T-helper 17 cell (primary cell): ENCODE data around the gene HRAS. TPM values are rescaled to one million over a fixed set of nuclear protein-coding genes. Genes with fewer than 3 reads are reported as not detected.
A peak's percentile ranks its signal among the peaks of the same experiment; 100 is the strongest.
"Not testable (repeated sequence)": the region's sequence is repeated elsewhere in the genome, so short reads cannot be mapped to it uniquely, and the experiment has no call there.

Source experiments
- ATAC-seq: fragments of 150-1000 bp; cut with Tn5 transposase; 2 replicates; pipeline ENCODE4 v1.10.0; 2021; ENCODE audit warnings: mild to moderate bottlenecking, moderate library complexity
- DNase-seq, 3 donors: peaks; one replicate each; pipeline versions ENCODE4 v3.0.0 to v3.0.0-alpha.2; 2020 to 2021
- H3K9me3 ChIP-seq: one replicate; pipeline ENCODE4 v1.7.0; 2013; ENCODE audit warnings: low read length, mild to moderate bottlenecking; ENCODE audit not compliant: control insufficient read depth, poor library complexity, severe bottlenecking
- H3K27ac Mint-ChIP-seq: one replicate; pipeline ENCODE4 v1.8.0; 2022; ENCODE audit warnings: mild to moderate bottlenecking, moderate library complexity, mixed read lengths
- H3K27me3 Mint-ChIP-seq: one replicate; pipeline ENCODE4 v1.8.0; 2022; ENCODE audit warnings: mixed read lengths
- H3K36me3 Mint-ChIP-seq: one replicate; pipeline ENCODE4 v1.8.0; 2022; ENCODE audit warnings: low read depth, mixed read lengths
- H3K4me1 Mint-ChIP-seq: one replicate; pipeline ENCODE4 v1.8.0; 2022; ENCODE audit warnings: mild to moderate bottlenecking, mixed read lengths
- H3K4me3 Mint-ChIP-seq: one replicate; pipeline ENCODE4 v1.8.0; 2022; ENCODE audit warnings: mild to moderate bottlenecking, moderate library complexity, mixed read lengths
- total RNA-seq, 4 donors: library from RNA in 2 of 4; stranded (reverse) in 2 of 4; gene quantifications; one replicate each; pipeline ENCODE4 v1.2.3 and lab custom pipeline; 2022 to 2026

The HRAS gene
- total RNA-seq, 2 donors from 2014 or later: 31.4 TPM

DNA sequence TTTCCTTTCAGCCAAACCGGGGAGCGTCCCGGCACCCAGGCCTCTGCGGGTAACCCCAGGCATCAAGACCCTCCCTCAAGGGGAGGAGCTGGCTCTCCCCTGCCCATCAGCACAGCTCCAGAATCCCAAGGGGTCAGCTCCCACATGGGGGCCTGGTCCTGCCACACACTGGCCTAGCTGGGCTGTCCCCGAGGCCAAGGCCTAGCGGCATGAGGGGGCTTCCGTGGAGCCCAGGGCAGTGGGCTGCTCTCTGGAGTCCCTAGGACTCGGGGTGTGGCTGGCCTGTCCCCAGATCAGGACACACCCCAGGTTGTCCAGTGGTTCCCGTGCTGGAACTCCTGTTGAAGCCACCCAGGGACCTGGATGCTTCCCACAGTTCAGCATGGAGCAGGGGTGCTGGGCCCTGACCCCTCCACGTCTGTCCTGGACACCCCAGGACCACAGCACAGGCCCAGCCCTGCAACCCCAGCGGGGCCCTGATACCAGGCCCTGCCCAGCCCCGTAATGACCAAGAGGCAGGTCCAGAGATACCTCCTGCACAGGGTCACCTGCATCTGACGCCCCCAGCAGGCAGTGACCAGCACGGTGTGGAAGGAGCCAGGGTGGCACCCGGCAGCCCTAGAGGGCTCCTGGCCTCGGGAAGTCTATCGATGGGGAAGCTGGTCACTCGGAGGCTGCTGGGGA lies 5.5 kb downstream of the HRAS start:
- no peak for DNase-seq
- Mint-ChIP-seq H3K36me3 (no peaks in the 10 kb centered on the region), H3K27me3 (no peaks in the 10 kb centered on the region), H3K4me3 (no peak overlapping the region), H3K27ac (no peak overlapping the region), H3K4me1 (no peaks in the 10 kb centered on the region)
- no peak for ATAC-seq
- no peaks in the 10 kb centered on the region for H3K9me3 ChIP-seq

DNA sequence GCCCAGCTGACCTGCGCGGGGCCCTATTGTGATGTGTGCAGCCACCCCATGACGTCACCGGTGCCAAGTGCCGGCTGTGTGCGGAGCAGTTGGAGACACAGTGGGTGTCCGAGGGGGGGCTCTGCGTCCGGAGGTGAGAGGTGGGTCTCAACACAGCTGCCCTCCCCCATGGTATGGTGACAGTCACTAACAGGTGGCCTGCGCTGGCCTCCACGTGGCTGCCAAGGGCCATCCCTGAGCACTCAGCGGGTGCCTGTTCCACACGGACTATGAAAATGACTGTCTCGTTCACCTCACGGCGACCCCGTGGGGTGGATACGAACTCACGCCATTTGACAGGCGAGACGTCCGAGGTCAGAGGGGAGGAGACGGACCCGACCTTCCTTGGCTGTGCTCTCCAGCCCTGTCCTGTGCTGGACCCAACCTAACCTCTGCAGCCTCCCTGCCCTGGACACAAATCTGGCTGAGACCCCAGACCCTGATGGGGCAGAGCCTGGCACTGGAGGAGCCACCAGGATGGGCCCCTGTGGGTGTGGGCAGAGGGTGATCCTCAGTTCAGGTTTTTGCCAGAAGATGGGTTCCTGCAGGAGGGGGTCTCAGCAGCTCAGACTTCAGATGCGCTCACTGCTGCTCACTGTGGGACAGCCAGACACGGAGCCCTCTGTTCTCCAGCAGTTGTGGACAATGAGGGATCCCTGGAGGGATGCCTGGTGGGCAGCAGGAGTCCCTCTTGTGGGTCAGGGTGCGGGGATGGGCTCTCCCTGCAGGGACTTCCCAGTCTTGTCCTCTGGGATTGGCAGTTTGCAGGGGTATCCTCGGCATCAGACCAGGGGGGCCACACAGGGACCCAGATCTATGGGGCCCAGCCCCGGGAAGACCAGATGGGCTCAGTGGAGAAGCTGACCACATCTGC lies 6.3 kb downstream of the HRAS start:
- no peak overlapping the region for H3K27ac Mint-ChIP-seq
- no peak for ATAC-seq
- H3K27me3 Mint-ChIP-seq: no peaks in the 10 kb centered on the region
- H3K4me1 Mint-ChIP-seq: no peaks in the 10 kb centered on the region
- H3K36me3 Mint-ChIP-seq: no peaks in the 10 kb centered on the region
- no peak overlapping the region for H3K4me3 Mint-ChIP-seq
- no peaks in the 10 kb centered on the region for H3K9me3 ChIP-seq
- DNase-seq: no peak

DNA sequence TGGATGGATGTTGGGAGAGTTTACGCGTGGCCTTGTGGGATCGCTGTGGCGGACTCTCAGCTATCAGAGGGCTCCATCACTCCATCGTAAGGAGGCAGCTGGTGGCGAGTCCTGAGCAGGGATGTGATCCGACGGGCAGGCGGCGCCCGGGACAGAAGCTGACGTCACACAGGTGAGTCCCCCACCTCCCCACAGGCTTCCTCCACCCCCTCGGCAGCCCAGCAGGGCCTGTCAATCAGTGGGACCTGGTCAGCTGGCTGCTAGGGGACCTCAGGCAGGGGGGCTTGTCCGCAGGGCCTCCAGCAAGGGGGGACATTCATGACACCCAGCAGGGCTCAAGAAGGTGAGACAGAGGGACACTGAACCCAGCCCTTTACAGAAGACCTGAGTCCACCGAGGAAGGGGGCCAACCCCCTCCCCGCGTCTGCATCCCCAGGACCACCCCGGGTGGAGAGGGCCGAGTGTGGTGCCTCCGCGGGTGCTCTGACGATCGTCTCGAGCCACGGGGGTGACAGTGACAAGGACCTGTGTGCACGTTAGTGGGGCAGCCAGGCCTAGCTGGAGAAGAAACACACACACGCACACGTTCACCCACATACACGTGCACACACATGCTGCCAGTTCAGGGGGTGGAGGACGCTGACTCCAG lies 7.1 kb downstream of the HRAS start:
- Mint-ChIP-seq H3K4me1 (no peaks in the 10 kb centered on the region), H3K36me3 (no peaks in the 10 kb centered on the region), H3K4me3 (no peak overlapping the region), H3K27ac (no peak overlapping the region), H3K27me3 (no peaks in the 10 kb centered on the region)
- ATAC-seq (no peak), DNase-seq (no peak)
- H3K9me3 ChIP-seq: no peaks in the 10 kb centered on the region

DNA sequence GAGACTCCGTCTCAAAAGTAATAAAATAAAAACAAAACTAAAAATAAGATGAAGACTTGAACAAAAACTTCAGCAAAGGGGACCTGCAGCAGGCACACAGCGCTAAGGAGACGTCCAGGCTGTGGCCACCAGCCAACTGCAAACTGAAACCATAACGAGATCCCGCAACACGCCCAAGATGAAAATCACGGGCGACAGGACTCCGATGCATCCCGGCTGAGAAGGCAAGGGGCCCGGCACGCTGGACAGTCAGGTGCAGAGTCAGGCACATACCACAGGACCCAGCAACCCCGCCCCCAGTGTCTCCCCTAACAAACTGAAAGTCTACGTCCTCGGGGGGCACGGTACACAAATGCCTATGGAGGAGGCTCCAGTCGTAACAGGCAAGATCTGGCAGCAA lies 9.2 kb downstream of the HRAS start:
- H3K4me1 Mint-ChIP-seq: no peaks in the 10 kb centered on the region
- no peak overlapping the region for H3K27ac Mint-ChIP-seq
- DNase-seq (no peak), ATAC-seq (no peak)
- no peaks in the 10 kb centered on the region for H3K9me3 ChIP-seq
- no peaks in the 10 kb centered on the region for H3K27me3 Mint-ChIP-seq
- no peaks in the 10 kb centered on the region for H3K36me3 Mint-ChIP-seq
- H3K4me3 Mint-ChIP-seq: no peak overlapping the region

DNA sequence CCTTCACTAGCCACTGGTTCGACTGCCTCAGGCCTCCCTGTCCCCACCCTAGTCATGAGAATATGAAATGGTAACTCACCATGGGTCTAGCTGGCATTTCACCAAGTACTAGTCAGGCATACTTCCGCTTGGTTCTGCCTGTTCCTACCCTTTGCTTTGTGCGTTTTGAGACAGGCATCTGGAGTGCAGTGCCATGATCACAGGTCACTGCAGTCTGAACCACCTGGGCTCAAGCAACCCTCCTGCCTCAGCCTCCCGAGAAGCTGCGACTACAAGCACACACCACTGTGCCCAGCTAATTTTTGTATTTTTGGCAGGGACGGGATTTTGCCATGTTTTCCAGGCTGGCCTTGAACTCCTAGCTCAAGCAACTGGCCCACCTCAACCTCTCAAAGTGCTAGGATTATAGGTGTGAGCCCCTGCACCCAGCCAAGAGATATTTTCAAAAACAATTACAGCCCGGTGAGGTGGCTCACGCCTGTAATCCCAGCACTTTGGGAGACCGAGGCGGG lies 14.1 kb downstream of the HRAS start:
- DNase-seq: no peak
- Mint-ChIP-seq H3K4me3 (no peak overlapping the region), H3K4me1 (peaks cover 2% of the 10 kb centered on the region), H3K27me3 (no peaks in the 10 kb centered on the region), H3K36me3 (no peaks in the 10 kb centered on the region), H3K27ac (peak overlapping the region; percentile 51)
- no peak for ATAC-seq
- H3K9me3 ChIP-seq: no peaks in the 10 kb centered on the region

DNA sequence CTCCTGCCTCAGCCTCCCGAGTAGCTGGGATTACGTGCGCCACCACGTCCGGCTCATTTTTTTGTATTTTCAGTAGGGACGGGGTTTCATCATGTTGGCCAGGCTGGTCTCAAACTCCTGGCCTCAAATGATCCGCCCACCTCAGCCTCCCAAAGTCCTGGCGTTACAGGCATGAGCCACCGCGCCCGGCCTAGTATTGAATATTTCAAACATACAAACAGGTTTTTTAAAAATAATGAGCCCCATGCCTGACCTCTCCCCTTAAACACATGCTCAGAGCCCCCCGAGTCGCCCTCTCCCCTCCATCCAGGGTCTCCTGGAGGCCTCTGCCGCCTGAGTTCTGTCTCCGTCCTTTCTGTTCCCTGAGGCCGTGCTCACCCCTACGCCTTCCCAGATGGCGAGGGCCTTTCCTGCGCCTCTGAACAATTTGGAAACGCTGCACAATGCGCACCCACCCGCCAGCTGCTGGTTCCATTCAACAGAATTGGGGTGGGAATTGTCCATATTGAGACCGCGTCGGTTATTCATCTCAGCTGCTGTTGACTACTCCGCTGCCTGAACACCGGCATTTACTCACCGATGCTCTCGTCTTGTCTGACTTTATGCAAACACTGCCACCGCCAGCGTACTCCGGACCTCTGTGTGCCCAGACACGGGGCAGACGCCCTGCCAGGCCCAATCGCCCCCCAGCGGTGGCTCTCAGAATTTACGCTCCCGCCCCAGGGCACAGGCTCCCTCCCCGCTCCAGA lies 14.8 kb downstream of the HRAS start:
- DNase-seq (no peak), ATAC-seq (no peak)
- H3K9me3 ChIP-seq: no peaks in the 10 kb centered on the region
- Mint-ChIP-seq H3K36me3 (no peaks in the 10 kb centered on the region), H3K4me1 (peaks cover 2% of the 10 kb centered on the region), H3K27me3 (no peaks in the 10 kb centered on the region), H3K27ac (peak overlapping the region; percentile 51), H3K4me3 (no peak overlapping the region)

DNA sequence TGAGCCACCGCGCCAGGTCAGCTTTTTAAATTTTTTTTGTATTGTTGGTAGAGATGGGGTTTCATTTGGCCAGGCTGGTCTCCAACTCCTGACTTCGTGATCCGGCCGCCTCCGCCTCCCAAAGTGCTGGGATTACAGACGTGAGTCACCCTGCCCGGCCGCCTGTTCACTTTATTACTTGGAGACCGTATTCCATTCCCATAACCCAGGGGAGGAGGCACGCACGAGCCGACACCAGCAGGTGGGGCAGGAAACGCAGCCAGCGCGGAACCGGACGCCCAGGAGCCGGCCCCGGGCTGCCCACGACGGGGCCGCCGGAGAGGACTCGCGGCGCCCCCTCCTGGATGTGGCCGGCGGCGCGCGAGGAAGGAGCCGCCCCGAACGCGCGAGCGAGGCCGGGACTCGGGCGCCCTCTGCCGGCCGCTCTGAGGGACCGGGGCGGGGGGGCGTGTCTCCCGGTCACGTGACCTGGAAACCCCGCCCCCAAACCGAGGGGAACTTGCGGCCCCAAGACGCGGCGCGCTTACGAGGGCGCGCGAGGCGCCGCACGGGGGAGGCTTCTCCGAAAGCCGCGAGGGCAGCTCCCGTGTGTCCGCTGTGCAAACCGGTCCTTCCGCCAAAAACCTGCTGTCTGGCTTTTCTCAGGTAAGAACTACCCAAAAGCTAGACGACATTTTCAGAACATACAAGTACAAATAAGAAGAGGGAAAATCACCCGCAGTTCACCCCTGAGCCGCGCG lies 16.7 kb downstream of the HRAS start:
- peak; percentile 84 to 93 (median 86) for DNase-seq
- Mint-ChIP-seq H3K27me3 (no peaks in the 10 kb centered on the region), H3K36me3 (no peaks in the 10 kb centered on the region), H3K4me1 (peaks cover 2% of the 10 kb centered on the region), H3K27ac (peak overlapping the region; percentile 8), H3K4me3 (peak overlapping the region; percentile 76)
- no peaks in the 10 kb centered on the region for H3K9me3 ChIP-seq
- peak; percentile 96 for ATAC-seq

DNA sequence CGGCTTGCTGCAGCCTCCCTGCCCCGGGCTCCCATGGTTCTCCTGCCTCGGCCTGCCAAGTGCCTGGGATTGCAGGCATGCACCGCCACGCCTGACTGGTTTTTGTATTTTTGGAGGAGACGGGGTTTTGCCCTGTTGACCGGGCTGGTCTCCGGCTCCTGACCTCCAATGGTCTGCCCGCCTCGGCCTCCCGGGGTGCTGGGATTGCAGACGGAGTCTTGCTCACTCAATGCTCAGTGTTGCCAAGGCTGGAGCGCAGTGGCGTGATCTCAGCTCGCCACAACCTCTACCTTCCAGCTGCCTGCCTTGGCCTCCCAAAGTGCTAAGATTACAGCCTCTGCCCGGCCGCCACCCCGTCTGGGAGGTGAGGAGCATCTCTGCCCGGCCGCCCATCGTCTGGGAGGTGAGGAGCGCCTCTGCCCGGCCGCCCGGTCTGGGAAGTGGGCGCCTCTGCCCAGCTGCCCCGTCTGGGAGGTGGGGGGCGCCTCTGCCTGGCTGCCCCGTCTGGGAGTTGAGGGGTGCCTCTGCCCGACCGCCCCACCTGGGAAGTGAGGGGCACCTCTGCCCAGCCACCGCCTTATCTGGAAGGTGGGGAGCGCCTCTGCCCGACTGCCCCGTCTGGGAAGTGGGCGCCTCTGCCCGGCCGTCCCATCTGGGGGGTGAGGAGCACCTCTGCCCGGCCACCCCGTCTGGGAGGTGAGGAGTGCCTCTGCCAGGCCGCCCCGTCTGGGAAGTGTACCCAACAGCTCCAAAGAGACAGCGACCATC lies 18.3 kb downstream of the HRAS start:
- not testable (repeated sequence) for H3K4me1 Mint-ChIP-seq, H3K27me3 Mint-ChIP-seq, ATAC-seq, H3K27ac Mint-ChIP-seq, H3K36me3 Mint-ChIP-seq, DNase-seq, H3K4me3 Mint-ChIP-seq, H3K9me3 ChIP-seq

DNA sequence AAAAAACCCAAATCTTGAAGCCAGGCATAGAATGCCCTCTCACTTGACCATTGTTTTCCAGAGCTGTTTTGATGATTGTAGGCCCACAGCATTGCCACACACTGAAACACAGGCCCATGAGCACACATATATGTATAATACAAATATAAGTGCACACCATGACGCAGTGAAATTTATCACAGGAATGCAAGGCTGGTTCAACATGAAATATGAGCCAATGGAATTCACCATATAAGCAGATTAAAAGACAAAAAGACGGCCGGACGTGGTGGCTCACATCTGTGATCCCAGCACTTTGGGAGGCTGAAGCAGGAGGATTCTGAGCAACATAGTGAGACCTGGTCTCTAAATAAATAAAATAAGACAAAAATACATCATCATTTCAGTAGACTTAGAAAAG lies 19.0 kb downstream of the HRAS start:
- Mint-ChIP-seq H3K4me1 (peaks cover 2% of the 10 kb centered on the region), H3K27ac (no peak overlapping the region), H3K36me3 (no peaks in the 10 kb centered on the region), H3K27me3 (no peaks in the 10 kb centered on the region), H3K4me3 (no peak overlapping the region)
- ATAC-seq: no peak
- H3K9me3 ChIP-seq: no peaks in the 10 kb centered on the region
- no peak for DNase-seq

DNA sequence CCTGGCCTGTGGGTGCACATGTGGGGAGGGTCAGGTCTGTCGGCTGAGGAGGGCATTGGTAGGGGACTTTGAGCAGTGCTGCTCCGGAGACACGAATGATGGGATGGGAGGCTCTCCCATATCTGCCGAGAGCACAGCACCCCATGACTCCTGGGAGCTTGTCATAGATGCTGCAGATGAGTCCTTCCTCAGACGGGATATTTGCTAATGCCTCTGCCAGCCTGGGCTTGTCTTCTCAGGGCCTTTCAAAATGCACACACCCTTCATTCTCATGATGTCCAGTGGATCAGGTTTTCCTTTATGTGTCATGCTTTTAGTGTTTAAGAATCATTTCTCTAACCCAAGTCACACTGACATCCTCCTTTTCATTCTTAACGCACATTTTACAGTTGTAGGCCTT lies 20.2 kb downstream of the HRAS start:
- H3K27me3 Mint-ChIP-seq: no peaks in the 10 kb centered on the region
- peaks cover 2% of the 10 kb centered on the region for H3K4me1 Mint-ChIP-seq
- peak overlapping the region; percentile 49 for H3K27ac Mint-ChIP-seq

DNA sequence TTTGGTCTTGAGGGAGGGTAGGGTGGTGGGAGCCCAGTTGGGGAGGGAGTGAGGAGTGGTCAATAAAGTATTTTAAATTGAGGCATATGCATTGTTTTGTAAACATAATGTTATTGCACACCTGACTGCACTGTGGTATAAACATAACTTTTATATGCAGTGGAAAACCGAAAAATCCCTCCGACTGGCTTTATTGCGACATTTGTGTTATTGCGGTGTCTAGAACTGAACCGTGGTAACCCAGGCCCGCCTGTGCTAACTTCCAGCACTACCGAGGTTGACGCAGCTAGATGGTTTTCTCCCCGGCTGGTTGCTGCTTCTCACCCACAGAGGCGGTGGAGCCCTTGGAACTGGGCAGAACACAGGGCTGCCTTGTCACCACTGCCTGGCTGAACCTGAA lies 20.8 kb downstream of the HRAS start:
- no peak overlapping the region for H3K4me3 Mint-ChIP-seq
- DNase-seq: no peak
- no peaks in the 10 kb centered on the region for H3K27me3 Mint-ChIP-seq
- H3K4me1 Mint-ChIP-seq: peaks cover 2% of the 10 kb centered on the region
- ATAC-seq: no peak
- no peaks in the 10 kb centered on the region for H3K9me3 ChIP-seq
- peak overlapping the region; percentile 49 for H3K27ac Mint-ChIP-seq
- H3K36me3 Mint-ChIP-seq: no peaks in the 10 kb centered on the region

More for the DNA sequence above, 20.2 kb downstream of the HRAS start:
- Mint-ChIP-seq H3K4me3 (no peak overlapping the region), H3K36me3 (no peaks in the 10 kb centered on the region)
- ATAC-seq: no peak
- no peak for DNase-seq
- H3K9me3 ChIP-seq: no peaks in the 10 kb centered on the region
